GM06990 (cell line): Measurements from ENCODE around the gene DIAPH1.

Source experiments
- DNase-seq: peaks from one replicate; pipeline ENCODE4 v3.0.0-alpha.2; 2011; ENCODE audit not compliant: insufficient read length; ENCODE audit errors: extremely low read depth
- H3K27me3 ChIP-seq: replicated peaks from 2 replicates; pipeline ENCODE4 v1.6.0; 2011; ENCODE audit warnings: low read length; ENCODE audit not compliant: control insufficient read depth, insufficient read depth
- H3K36me3 ChIP-seq: 2 replicates; pipeline ENCODE4 v1.5.1; 2011; ENCODE audit warnings: low read length; ENCODE audit not compliant: control insufficient read depth, insufficient read depth
- H3K4me3 ChIP-seq: replicated peaks from 2 replicates; pipeline ENCODE4 v1.5.1; 2011; ENCODE audit warnings: low read depth, mild to moderate bottlenecking, control low read depth, low read length
- TF ChIP-seq, protein P1 (sequence below): IDR thresholded peaks from 2 replicates; pipeline ENCODE4 v1.5.1; 2011; ENCODE audit warnings: low read length, control low read depth, mild to moderate bottlenecking, inconsistent platforms; ENCODE audit not compliant: insufficient read depth, poor library complexity, severe bottlenecking

The DIAPH1 gene

DNA sequence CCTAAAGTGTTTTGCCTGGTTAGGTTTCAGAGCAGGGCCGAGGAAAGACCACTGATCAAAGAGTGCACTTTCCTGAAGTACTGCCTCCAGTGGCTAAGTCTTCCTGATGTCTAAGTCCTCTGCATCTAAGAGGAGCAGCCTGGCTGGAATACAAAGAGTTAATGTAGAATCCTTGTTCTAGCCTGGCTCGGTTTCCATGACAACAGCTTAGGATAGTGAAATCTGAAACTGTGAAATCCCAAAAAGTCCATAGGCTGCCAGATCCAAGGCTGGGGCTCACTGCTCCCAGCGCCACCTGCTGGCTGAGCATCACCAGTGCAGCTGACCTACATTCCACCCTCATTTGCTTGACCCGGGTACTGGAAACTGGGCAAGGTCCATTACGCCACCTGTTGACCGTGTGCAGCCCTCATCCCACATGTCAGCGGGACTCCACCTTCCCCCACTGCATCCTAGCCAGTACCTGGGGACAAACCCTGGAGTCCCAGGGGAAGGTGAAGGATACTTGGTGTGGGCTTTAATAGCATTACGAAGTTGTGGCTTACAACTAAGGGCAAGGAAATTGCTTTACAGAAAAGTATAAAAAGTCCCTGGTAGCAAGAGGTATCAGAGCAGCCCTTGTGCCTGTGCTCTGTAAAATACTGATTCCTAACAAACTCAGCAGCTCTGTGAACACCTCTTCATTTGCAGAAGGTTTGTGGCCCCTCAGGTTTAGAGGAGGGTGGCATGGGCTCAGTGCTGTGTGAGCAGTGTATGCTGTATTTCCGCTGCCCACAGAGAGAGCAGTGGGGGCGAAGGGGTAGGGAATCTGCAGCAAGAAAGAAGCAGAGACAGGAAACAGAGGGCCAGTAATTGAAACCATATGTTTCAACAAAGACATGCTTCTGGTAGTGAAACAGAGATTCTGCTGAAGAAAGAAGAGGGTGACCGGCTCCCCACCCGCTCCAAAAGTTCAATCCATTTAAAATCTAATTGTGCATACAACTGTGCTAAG, 93.9 kb downstream of the DIAPH1 start:
- Histone ChIP-seq H3K4me3 (no peak overlapping the region), H3K27me3 (no peaks in the 10 kb centered on the region), H3K36me3 (peaks cover 16% of the 10 kb centered on the region)
- TF ChIP-seq, protein P1, sequence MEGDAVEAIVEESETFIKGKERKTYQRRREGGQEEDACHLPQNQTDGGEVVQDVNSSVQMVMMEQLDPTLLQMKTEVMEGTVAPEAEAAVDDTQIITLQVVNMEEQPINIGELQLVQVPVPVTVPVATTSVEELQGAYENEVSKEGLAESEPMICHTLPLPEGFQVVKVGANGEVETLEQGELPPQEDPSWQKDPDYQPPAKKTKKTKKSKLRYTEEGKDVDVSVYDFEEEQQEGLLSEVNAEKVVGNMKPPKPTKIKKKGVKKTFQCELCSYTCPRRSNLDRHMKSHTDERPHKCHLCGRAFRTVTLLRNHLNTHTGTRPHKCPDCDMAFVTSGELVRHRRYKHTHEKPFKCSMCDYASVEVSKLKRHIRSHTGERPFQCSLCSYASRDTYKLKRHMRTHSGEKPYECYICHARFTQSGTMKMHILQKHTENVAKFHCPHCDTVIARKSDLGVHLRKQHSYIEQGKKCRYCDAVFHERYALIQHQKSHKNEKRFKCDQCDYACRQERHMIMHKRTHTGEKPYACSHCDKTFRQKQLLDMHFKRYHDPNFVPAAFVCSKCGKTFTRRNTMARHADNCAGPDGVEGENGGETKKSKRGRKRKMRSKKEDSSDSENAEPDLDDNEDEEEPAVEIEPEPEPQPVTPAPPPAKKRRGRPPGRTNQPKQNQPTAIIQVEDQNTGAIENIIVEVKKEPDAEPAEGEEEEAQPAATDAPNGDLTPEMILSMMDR = peak; percentile 99
- peak; percentile 62 for DNase-seq

DNA sequence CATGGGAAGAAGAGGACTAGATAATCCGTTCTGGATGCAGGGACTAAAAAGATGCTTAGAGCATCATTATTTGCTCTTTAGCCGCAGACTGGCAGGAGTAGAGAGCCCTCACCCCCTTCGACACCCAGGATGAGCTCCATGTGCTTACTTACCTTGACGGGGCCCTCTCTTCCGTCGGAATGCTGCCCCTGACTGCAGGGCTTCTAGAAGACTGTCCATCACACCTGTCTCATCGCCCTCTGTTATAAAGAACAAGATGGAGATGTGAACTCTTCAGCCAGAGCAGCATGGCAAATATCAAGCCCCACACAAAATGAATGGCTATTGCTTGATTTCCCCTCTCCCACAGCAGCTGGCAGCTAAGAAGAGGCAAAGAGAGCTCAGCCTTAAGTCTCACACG, 94.8 kb downstream of the DIAPH1 start:
- Histone ChIP-seq H3K27me3 (no peaks in the 10 kb centered on the region), H3K36me3 (peaks cover 20% of the 10 kb centered on the region), H3K4me3 (no peak overlapping the region)
- TF ChIP-seq, protein P1 = no peak
- DNase-seq = no peak

DNA sequence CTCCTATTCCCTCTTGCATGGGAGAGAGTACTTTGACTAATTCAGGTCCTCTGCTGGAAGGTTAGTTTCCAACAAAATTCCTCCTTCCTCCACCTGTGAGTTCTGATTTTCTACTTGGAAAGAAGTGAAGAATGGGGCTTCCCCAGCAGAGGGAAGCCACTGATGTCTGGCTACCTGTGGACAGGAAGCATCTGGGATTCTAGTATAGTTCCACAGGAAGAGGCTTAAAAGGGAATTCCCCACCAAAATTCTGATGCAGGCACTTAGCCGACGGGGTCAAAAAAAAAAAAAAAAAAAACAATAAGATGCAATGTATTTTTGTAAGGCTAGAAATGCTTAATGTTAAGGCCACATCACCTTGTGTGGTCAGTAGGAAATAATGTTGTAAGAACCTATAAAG, 96.5 kb downstream of the DIAPH1 start:
- no peak for DNase-seq
- TF ChIP-seq, protein P1 = no peak
- Histone ChIP-seq H3K4me3 (no peak overlapping the region), H3K36me3 (peaks cover 18% of the 10 kb centered on the region), H3K27me3 (no peaks in the 10 kb centered on the region)

DNA sequence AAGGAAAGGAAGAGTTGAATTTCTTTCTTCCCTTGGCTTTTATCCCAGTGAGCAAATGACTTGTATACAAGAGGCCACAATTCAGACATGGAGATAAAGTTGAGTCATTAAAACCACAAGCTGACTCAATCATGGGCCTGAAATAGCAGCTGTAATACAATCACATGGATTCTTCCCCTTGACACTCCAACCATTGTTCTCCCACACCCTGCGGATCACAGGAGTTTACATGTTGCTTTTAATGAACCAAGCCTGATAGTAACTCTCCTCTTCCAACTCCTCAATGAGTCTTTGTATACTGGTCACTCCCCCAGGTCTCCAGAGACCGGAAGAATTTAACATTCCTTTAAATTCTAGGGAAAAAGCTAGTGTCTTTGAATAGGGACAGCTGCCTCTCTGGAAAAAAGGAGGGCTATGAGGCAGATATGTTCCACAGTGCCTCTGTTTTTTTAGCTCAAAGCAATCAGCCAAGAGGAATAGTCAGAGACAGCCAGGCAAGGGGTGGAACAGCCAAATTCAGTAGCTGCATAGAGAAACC, 97.5 kb downstream of the DIAPH1 start:
- TF ChIP-seq, protein P1 = no peak
- peaks cover 24% of the 10 kb centered on the region for H3K36me3 ChIP-seq
- DNase-seq = no peak
- H3K4me3 ChIP-seq = no peak overlapping the region
- no peaks in the 10 kb centered on the region for H3K27me3 ChIP-seq

DNA sequence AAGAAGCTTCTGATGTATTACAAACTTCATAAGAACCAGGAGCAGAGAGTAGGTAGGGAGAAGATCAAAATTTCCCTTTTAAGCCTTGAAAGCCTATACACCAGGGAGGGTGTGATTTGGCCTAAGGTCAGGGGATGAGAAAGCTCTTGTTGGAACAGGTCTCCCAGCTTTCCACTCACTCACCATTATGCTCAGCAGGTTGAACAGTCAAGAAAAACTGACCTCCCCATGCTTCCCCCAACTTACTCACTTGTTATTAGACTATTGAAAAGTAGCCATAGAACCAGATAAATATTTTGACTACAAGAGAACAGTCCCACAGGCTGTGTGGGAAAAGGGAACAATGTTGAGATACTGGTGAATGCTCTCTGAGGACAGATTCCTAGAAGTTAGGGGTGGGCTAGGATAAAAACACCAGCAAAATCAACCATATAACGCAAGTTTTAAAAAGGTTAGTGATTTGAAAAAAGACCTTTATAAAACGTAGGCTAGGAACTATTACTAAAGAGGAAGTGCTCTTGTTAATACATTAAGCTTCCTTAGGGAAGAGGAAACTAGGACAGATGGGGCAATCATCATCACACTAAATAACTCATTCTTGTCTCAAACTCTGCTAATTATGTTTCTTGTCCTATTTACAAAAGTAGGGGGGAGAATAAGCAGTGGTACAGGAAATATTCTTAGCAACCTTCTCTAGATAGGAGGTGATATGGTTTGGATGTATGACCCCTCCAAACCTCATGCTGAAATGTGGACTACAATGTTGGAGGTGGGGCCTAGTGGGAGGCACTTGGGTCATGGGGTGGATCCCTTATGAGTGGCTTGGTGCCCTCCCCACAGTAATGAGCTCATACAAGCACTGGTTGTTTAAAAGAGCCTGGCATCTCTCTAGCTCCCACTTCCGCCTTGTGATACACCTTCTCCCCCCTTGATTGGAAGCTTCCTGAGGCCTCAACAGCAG, 98.9 kb downstream of the DIAPH1 start:
- Histone ChIP-seq H3K36me3 (peaks cover 26% of the 10 kb centered on the region), H3K27me3 (no peaks in the 10 kb centered on the region), H3K4me3 (no peak overlapping the region)
- TF ChIP-seq, protein P1 = no peak
- no peak for DNase-seq
